Adipose tissue (tissue), 3 donors: Measurements from ENCODE around the gene AIF1L. TPM values are rescaled to one million over a fixed set of nuclear protein-coding genes. Genes with fewer than 3 reads are reported as not detected.
"Not testable (repeated sequence)": the region's sequence is repeated elsewhere in the genome, so short reads cannot be mapped to it uniquely, and the experiment has no call there.

Source experiments
- H3K27ac ChIP-seq: one replicate; pipeline ENCODE4 v1.5.1; 2013; ENCODE audit warnings: low read depth, low read length
- WGBS, 3 donors: extraction: QIAGEN DNeasy Blood & Tissue Kit; methylation state at CpG; one replicate each; pipeline ENCODE4 v1.1.7; 2013; 5-methylcytosine and 5-hydroxymethylcytosine counted together
- polyA plus RNA-seq, 3 donors: library from polyadenylated mRNA; stranded (reverse); fragments of 200-250 nt; gene quantifications; one replicate each; pipeline ENCODE4 v1.2.3, GENCODE V29; 2013
- donor health status: healthy with polysubstance abuse.
- donor health status: Bipolar disorder and iron deficiency.
- donor health status: healthy.

The AIF1L gene
- polyA plus RNA-seq, 3 donors: 2.9 to 46.2 (median 46.2) TPM

DNA sequence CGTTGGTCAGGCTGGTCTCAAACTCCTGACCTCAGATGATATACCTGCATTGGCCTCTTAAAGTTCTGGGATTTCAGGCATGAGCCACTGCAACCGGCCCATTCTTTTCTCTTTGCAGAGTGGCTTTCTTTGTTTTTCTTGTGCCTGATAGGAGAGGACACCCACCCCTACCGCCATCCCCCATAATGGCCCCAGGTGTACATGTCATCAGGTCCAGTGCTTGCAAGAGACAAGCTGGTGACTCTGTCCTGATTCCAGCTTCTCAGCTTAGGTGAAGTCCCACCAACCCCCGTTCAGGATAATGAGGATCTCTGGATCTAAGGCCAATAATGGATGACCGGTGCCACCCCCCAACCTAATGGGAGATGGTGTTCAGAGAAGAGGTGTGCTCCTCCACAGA lies 2.3 kb upstream of the AIF1L start:
- H3K27ac ChIP-seq: no peak overlapping the region
- WGBS, 3 donors: 84 to 90% (median 86%) methylated on average over 5 of the region's 5 CpGs

DNA sequence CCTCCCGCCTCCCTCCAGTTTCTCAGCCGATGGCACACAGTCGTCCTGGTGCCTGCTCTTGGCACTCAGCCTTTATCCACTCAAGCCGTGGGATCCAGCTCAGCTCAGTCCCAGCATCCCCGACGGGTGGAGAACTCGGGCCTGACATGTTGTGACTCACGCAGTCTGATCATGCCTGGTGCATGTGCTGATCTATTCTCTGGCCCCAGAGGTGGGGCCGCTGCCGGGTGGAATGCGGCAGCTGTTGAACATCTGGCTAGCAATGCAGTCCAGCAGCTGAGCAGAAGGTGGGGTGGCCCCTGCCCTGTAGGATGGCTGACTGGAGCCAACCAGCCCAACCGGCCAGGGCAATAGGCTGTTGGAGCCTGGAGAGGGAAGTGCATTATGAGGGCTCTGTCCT lies 1.7 kb upstream of the AIF1L start:
- 49 to 66% (median 64%) methylated on average over 12 of the region's 12 CpGs for WGBS, 3 donors
- H3K27ac ChIP-seq: no peak overlapping the region

DNA sequence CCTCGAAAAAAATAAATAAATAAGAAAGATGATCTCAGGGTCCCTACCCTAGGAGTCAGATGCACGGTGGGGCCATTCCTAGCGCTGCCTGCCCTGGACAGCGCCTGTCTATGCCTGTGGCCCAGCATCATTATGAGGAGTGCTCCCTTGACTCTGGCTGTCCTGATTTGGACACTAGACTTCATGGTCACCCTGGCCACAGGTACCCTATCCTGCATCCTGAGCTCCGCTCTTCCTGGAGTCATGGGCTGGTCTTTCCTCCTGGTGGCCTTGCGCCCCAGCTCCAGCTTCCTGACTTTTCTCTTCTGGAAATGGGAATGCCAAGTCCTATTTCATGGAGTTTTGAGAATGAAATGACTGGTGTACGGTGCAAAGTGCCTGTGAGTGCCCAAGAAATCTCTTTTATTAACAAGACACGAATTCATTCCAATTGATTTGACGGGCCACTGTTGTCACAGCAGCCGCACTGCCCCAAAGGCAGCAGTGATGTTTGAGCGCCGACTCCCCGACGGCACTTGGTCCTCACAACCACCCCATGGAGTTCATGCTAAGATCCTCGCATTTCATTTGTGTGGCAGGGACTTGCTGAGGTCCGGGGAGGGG lies 564 bp upstream of the AIF1L start:
- 31 to 33% (median 32%) methylated on average over 16 of the region's 16 CpGs for WGBS, 3 donors
- H3K27ac ChIP-seq: no peak overlapping the region

DNA sequence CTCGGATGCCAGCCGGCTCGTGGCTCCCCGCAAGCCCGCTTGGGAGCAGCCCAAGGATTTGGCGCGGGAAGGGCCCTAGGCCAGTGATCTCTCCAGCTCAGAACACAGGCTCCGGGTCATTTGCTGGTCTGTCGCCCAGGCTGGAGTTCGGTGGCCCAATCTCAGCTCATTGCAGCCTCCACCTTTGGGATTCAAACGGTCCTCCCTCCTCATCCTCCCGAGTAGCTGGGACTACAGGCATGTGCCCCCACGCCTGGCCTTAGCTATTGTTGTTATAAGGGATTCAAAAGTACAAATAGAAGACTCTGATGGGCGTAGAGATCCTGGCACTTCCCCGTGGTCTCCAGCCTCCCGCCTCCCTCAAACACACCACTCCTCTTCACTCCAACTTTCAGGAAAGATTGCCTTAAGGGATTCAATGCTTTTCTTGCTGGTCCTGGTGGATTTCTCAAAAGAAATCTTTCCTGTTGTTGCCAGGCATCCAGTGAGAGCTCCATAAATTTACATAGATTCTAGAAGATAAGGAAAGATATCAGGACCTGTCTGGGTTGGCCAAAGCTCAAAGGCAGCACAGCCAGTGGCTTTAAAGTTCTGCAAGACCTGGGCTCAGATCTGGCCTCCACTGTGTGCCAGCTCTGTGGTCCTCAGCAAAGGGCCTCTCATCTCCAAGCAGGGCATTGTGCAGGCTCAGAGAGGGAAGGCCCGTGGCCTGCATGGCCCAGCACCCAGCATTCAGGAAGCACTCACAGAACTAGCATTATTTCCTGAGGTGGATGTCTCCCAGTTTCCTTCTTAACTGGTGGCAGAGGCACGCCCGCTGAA lies 1.0 kb downstream of the AIF1L start:
- no peak overlapping the region for H3K27ac ChIP-seq
- WGBS, 3 donors: 29 to 38% (median 35%) methylated on average over 19 of the region's 19 CpGs

DNA sequence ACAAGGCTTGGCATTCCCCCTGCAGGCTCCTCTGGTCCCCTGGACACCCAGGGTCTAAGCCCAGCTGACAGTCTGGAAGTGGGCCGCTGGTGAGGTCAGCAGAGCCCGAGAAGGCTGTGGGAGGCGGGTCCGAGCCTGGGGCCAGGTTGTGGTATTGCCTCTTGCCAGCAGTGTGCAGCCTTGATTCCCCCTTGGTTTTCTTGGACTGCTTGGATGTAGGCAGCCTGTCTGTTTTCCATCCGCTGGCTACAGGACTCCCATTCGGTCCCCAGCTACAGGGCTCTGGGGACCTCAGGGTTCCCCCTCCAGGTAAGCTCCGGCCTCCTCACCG lies 1.6 kb downstream of the AIF1L start:
- H3K27ac ChIP-seq: no peak overlapping the region
- 57 to 84% (median 77%) methylated on average over 7 to 8 of the region's 8 CpGs for WGBS, 3 donors

DNA sequence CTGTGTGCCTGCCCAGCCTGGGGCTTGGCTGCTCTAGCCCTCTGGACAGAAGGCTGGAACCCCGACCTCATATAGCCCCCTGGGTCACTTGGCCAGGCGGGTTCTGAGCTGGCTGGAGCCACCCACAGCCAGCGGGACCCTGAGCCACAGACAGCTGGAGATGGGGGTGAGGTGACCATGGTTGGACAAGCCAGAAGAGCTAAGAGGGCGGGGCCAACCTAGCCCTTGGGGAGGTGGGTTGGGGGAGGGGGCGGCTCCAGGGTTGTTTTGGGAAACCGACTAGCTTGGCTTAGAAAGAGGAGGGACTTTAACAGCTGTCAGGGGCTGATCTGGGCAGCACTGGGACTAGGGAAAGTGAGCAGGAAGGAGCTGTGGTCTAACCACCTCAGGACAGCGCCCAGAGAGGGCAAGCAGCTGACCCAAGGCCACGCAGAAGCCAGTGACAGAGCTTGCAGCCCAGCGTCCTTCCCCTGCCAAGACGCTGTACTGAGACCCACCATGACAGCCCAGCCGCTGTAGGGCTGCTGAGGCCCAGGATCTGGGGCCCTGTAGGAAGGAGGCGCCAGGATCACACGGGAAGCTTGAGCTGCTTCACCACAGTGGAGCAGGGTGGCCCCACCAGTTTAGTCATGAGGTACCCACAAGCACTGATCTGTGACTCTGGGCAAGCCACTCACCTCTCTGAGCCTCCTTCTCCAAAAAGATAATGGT lies 2.2 kb downstream of the AIF1L start:
- H3K27ac ChIP-seq: no peak overlapping the region
- WGBS, 3 donors: 71 to 90% (median 73%) methylated on average over 13 of the region's 13 CpGs

DNA sequence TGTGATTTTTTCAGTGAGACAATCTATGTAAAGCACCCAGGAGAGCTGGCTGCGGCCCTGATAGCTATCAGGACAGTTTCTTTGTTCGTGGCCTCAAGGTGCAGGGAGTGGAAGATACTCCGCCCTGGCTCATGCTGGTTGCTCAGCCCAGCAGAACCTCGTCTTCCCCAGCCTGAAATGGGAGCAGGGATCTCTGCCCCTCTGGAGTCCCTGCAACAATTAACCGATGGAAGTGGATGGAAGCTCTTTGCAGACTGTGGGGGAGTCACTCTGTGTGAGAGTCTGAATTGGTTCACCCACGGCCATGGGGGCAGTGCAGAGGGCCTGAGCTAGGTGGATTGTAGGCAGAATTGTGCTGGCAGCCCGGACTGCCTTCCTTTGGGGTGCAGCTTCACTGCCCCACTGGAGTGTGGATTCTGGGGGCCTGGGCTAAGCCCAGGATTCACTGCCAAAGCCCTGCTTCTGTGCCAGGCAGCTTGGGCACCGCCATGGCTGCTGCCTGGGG lies 2.8 kb downstream of the AIF1L start:
- WGBS, 3 donors: 81 to 88% (median 82%) methylated on average over 8 of the region's 8 CpGs
- no peak overlapping the region for H3K27ac ChIP-seq

DNA sequence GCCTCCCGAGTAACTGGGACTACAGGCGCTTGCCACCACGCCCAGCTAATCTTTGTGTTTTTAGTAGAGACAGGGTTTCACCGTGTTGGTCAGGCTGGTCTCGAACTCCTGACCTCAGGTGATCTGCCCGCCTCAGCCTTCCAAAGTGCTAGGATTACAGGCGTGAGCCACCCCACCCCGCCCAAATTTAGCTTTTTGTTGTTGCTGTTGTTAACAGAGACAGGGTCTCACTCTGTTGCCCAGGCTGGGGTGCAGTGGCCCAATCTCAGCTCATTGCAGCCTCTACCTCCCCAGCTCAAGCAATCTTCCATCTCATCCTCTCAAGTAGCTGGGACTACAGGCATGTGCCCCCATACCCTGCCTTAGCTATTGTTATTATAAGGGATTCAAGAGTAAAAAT lies 3.5 kb downstream of the AIF1L start:
- H3K27ac ChIP-seq: not testable (repeated sequence)
- WGBS, 3 donors: 90 to 93% (median 92%) methylated on average over 8 of the region's 8 CpGs

DNA sequence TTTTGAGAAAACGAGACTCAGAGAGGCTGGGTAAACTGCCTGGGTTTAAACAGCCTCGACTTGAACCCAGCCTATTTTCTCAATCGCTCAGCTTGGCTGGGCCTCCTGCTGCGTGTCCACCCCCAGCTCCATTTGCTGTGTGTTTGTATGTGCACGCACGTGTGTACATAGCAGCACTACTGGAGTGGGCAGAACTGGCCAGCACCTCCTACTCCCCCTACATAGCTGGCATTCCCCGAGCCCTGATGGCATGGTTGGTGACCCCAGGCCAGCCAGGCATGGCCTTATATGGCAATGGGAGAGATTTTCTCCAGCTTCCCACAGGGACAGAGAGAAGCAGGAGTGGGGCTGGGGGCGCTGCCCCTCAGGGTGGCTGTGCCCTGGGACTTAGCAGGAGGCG lies 4.1 kb downstream of the AIF1L start:
- 79 to 87% (median 86%) methylated on average over 9 of the region's 9 CpGs for WGBS, 3 donors
- no peak overlapping the region for H3K27ac ChIP-seq

DNA sequence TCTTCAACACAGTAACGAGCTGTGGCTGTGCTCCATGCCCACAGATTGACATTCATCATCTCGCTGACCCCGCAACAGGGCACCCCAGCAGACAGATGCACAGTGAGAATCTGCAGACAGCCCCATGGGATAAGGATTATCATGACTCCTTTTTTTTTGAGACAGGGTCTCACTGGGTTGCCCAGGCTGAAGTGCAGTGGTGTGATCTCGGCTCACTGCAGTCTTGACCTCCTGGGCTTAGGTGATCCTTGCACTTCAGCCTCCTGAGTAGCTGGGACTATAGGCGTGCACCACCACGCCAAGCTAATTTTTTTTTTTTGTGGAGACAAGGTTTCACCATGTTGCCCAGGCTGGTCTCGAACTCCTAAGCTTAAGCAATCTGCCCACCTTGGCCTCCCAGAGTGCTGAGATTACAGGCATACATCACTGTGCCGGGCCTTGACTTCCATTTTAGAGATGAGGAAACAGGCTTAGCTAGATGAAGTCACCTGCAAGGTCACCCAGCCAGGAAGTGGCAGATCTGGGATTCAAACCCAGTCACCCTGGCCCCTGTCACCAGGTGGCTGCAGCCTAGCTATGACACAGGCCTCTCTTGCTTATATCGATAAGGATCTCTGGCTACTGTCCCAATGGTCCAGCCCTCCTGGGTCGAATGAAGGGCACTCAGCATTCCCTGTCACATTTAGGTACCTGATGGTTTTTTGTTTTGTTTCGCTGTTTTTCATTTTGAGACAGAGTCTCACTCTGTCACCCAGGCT lies 5.1 kb downstream of the AIF1L start:
- 84 to 90% (median 85%) methylated on average over 11 of the region's 11 CpGs for WGBS, 3 donors
- H3K27ac ChIP-seq: no peak overlapping the region

DNA sequence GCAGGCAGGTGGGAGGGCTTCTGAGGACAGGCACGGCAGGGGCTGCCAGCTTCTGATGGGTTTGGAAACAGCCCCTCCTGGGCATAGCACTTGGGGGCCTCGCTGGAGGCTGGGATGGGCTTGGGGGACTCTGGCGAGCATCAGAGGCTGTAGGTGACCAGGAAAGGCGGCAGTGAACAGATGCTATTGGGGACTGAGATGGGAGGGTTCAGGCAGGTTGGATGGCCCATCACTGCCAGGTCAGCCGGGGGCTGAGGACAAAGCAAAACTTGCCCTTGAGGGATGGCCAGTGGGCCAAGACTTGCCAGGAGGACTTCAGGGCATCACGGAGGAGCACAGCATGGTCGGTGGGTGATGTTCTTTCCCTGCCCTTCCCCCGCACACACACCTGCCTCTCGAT lies 6.7 kb downstream of the AIF1L start:
- WGBS, 3 donors: 80 to 83% (median 82%) methylated on average over 9 of the region's 9 CpGs
- H3K27ac ChIP-seq: no peak overlapping the region

DNA sequence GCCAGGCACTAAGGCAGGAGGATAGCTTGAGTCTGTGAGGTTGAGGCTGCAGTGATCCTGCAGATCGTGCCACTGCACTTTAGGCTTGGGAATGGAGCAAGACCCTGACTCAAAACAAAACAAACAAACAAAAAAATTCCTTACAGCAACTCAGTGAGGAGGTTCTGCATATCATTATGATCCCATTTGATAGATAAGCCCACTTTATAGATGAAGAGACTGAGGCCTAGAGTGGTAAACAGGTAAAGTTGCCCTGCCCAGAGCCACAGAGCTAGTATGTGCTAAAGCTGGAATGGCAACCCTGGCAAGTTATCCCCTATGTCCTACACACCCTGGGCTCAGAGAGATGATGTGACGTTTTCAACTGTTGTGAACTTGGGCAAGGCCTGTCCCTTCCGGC lies 7.2 kb downstream of the AIF1L start:
- H3K27ac ChIP-seq: no peak overlapping the region
- 95 to 97% (median 97%) methylated on average over 3 of the region's 3 CpGs for WGBS, 3 donors

DNA sequence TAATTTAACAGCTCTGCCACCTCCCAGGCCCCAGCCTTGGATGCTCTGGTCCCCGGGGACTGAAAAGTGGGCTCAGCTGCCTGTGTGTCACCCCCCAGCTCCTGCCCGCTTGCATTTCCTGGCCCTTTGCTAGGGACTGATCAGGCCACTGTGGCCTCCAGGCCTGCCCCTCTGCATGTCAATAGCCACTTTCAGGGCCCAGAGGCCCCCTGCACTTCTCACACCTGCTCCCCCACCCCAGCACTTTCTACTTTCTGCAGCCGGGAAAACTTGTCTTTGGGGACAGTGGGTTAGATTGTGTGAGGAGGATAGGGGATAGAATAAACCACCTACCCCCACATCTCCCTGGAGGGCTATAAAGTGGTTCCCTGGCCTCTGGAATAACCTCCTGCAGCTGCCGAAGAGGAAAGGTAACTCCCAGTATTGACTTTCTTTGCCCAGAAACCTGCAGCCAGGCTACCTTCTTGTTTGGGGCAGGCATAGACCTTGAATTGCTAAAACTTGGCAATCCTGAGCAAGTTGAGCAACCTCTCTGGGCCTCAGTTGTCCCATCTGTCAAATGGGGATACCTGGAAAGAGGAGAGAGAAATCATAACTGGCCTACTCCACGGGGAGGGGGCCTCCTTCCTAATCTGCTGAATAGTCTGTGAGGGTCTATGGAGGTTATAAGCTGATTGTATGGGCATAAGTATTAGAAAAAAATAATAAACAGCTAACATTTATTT lies 7.8 kb downstream of the AIF1L start:
- WGBS, 3 donors: 77 to 85% (median 81%) methylated on average over 5 of the region's 5 CpGs
- H3K27ac ChIP-seq: no peak overlapping the region

DNA sequence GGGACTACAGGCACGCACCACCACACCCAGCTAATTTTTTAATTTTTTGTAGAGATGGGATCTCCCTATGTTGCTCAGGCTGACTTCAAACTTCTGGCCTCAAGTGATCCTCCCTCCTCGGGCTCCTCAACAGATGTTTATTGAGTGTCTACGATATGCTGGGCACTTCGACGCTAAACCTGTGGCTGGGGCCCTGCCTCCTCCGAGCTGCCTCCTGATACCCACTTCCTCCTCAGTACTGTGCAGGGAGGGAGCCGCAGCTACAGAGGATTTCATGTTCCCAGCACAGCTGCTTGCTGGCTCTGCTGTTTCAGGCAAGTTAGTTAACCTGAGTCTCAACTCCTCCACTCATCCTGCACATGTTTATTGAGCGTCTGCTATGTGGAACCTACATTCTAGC lies 9.6 kb downstream of the AIF1L start:
- WGBS, 3 donors: 83 to 93% (median 87%) methylated on average over 8 of the region's 8 CpGs
- no peak overlapping the region for H3K27ac ChIP-seq

DNA sequence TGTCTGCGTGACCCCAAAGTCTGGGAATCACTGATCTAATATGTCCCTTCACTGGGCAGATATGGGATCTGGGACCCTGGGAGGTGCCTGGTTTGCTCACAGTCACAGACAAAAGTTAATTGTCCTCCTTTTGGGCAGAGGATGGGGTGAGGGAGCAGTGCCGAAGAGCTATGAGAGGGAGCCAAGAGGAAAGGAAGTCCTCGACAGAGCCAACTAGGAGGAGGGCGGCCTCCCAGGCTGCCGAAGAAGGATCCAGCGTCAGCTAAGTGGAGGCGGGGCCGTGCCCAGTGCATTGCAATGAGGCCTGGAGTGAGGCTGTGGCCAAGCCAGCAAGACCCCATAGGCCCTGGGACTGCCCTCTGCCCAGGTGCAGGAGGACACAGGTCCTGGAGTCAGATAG lies 11.4 kb downstream of the AIF1L start:
- H3K27ac ChIP-seq: no peak overlapping the region
- 55 to 80% (median 58%) methylated on average over 8 of the region's 8 CpGs for WGBS, 3 donors

DNA sequence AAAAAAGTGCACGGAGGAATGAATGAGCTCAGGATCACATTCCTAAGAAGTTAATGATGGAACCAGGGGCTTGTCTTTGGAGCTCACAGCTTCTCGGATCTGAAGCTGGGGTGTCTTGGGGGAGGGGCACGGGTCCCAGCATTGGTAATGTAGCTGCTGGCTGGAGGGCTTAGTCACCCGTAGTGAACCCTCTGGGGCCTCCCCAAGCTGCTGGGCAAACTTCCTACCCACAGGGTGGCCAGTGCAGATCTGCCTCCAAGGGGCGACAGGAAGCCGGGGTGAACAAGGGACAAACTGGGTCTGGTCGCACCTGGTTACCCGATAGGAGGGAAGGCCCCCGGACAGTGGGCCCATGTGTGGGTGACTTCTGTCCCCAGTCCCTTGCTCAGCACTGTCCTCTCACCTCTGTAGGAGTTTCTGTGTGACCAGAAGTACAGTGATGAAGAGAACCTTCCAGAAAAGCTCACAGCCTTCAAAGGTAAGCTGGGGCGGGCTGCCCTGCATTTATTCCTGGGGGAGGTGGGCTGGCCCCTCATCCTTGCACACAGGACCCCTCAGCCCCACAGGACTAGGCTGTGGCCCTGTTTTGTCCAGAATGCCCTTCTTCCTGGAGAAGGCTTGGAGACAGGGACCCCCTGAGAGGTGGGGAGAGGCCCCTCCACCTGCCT lies 15.0 kb downstream of the AIF1L start:
- no peak overlapping the region for H3K27ac ChIP-seq
- WGBS, 3 donors: 60 to 63% (median 62%) methylated on average over 10 of the region's 10 CpGs

DNA sequence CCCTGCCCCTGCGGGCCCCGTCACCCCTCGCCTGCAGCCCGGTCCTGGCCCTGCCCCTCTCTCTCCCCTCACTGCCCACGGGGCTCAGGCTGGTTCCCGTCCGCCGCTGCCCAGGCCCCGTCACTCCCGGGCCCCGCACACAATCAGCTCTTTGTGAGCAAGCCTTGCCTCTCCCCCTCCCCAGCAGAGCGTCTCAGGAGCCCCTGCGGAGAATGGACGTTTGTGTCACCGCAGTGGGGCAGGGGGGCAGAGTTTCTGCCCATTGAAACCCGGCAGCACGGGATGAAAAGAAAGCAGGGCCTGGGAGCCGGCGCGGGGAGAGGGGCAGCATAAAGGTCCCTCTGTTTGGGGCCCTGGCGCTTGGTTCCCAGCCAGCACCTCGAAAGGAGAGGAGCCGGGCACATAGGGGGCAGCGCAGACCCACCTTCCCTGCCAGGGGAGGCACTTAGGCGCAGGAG lies 15.6 kb downstream of the AIF1L start:
- no peak overlapping the region for H3K27ac ChIP-seq
- WGBS, 3 donors: 80 to 90% (median 88%) methylated on average over 23 to 25 of the region's 25 CpGs
